GM18502 (cell line): ENCODE measurements around the gene ERMP1.
A peak's percentile ranks its signal among the peaks of the same experiment; 100 is the strongest.
"Not testable (repeated sequence)": the region's sequence is repeated elsewhere in the genome, so short reads cannot be mapped to it uniquely, and the experiment has no call there.

Experiments
- ATAC-seq: cut with Tn5 transposase; IDR thresholded peaks from one replicate; pipeline ENCODE4 v1.9.1; 2021; ENCODE audit warnings: mild to moderate bottlenecking; ENCODE audit not compliant: unreplicated experiment, poor library complexity

Gene ERMP1

DNA sequence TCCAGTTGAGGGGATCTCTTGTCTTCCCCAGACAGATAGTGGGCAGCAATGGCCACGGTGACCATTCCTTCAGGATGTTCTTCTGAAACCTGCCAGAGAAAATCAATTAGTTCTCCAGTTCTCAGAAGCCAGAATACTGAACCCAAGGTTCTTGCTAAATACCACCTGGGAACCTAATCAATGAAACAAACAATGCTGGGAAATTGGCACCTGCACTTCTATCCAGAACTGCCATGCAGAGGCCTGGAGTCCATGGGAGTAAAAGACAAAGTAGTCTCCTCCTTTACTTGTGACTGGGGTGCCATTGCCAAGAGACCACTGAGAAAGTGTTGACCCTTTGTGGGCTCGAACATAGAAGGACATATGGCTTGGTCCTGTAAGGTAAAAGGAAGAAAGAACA, 45.7 kb downstream of the ERMP1 start:
- no peak for ATAC-seq

DNA sequence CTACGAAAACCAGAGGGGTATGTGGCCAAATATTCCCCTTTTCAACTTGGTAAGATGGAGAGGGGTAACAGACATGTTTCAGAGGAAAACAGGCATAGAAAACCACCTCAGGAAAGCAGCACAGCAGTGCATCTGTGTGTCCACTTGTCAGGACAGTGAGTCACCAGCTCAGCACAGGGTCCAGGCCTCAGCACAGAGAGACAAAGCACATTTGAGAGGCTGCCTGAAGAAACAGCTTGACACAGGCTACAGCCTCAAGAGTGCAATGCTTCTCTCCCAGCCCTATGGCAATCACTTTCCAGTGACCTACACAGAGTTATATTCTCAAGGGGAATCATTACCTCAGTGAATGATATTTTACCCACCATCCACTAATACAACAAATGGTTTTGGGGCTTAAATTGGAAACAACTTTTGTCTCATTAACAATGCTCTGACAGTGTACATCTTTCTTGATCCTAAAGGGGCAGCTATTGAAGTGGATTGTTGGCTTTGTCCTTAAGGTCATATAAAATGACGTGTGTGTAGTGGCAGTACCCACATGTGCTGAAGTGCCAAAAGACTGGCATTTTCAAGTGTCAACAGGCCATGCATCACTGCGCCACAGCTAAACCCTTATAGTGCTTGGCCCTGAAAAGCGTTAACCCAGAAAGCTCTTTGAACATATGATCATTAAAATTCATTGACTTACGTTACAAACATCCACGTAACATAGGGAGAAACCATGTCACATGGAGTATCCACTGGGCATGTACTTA, 46.4 kb downstream of the ERMP1 start:
- no peak for ATAC-seq

- no peak for ATAC-seq
Measured at GRCh38 chr9:5784526-5785315, 48.2 kb downstream of the ERMP1 start.

GRCh38 chr9:5783982-5784381, 48.9 kb downstream of the ERMP1 start:
- no peak for ATAC-seq

- not testable (repeated sequence) for ATAC-seq
Measured at GRCh38 chr9:5783420-5783819, 49.5 kb downstream of the ERMP1 start.

DNA sequence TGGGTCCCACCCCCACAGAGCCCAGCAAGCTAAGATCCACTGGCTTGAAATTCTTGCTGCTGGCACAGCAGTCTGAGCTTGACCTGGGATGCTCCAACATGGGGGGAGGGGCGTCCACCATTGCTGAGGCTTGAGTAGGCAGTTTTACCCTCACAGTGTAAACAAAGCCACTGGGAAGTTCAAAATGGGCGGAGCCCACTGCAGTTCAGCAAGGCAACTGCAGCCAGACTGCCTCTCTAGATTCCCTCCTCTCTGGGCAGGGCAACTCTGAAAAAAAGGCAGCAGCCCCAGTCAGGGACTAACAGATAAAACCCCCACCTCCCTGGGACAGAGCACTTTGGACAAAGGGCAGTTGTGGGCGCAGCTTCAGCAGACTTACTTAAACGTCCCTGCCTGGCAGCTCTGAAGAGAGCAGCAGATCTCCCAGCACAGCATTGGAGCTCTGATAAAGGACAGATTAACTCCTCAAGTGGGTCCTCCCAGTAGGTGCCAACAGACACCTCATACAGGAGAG, 53.2 kb downstream of the ERMP1 start:
- not testable (repeated sequence) for ATAC-seq

DNA sequence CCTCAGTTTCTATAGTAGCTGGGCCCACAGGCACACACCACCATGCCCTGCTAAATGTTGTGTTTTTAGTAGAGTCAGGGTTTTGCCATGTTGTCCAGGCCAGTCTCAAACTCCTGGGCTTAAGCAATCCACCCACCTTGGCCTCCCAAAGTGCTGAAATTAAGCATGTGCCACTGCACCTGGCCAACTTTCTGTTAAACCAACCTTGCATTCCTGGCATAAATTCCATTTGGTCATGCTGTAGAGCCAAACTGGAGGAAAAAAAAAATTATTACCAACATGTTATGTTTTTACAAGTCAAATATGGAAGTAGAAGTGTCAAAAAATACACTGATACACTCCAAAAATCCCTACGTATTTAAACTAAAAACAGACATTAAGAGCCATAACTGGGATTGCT, 54.1 kb downstream of the ERMP1 start:
- ATAC-seq: no peak

DNA sequence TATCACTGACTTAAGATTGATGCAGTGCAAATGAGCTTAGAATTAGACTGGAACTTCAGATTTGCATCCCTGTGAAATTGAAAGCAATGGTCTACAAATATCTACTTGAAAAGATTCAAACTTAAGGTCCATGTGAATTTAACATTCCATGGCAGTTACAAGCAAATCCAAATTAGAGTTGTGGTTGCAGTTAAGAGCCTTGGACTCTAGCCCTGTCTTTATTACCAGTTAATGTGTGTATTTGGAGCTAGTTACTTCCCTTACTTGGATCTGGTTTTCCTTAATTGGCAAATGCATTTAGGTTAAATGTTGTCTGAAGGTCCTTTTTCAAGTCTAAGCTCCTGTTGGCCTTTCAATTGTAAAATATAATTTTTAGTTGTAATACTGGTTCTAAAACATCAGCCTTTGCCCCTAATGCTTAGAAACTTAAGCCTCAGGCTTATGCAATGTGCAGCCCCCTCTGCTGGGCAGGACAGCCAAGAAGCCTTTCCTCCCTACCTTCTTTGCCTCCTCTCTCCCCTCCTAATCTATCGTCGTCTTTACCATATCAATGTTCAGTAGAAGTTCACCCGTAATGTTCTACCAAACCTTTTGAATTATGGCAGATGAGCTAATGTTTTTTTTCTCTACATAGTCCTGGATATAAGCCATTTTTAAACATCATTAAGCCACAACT, 59.5 kb downstream of the ERMP1 start:
- no peak for ATAC-seq

- peak; percentile 59 for ATAC-seq
Measured at GRCh38 chr9:5767968-5768932, 64.7 kb downstream of the ERMP1 start.

DNA sequence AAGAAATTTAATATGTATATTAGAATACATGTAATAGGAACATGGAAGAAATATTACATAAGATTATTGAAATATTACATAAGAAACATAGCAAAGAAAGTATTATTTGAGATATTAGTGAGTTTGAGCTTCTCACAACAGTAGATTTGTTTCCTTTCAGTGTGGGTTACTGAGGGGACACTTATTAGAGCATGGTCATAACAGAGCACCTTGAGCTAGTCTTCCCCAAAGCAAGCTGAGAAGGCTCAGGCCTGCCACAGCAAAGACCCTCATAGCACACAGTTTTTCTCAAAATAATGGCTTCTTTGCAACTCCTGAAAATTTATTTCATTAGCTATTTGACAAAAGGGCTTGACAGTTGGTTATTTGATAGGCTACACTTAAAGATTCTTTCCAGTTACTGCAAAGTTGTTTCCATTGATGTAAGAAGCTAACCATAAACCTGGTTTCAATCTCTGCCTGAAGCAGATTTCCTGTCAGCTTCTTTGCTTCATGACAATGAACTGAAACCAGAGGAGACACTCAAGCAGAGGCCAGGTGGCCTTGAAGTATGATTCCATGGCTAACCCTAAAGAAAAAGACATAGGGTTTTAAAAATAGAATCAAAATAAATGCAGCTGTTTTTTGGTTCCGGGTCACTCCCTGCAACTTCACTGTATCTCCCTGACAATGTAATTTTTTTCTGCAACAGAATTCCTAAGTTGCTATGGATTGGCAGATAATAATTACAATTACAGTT, 68.6 kb downstream of the ERMP1 start:
- ATAC-seq: peak; percentile 86

DNA sequence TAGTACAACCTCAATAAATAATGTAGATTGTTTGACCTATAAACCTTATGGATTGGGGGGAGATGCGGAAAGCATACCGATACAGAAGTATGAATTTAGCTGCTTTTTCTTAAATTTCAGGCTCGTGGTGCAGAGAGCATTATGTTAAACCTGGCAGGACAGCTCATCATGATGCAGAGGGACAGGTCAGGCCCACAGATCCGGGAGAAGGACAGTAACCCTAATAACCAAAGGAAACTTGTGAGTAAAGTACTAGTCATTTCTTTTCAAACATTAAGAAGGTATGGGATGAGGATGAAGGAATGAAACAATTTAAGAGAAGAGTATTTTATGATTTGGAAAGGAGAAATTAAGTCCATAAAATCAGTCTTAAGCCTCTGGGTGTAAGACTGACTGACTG, 70.5 kb downstream of the ERMP1 start:
- ATAC-seq: no peak

- ATAC-seq: no peak
Measured at GRCh38 chr9:5760338-5760737, 72.6 kb downstream of the ERMP1 start.

GRCh38 chr9:5756633-5757032, 76.3 kb downstream of the ERMP1 start:
- ATAC-seq: no peak

GRCh38 chr9:5750569-5750968, 82.3 kb downstream of the ERMP1 start:
- ATAC-seq: no peak

GRCh38 chr9:5749306-5749705, 83.6 kb downstream of the ERMP1 start:
- ATAC-seq: no peak

DNA sequence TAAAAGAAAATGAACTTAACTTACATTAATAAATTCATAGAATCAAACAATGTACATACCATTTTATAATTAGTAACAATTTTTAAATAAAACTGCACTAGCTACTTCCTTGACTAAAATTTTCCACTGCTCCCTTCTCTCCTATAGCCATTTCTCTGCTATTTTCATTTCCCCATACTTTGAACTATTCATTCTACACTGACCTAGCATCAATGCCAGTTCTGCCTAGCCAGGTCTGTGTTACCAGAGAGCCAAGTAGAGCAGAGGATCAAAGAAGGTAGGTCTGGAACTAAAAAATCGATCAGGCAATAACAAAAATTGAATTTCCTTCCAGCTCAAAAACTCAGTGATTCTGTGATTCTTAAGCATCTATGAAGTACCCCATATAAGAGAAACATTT, 84.5 kb downstream of the ERMP1 start:
- no peak for ATAC-seq

- ATAC-seq: no peak
Measured at GRCh38 chr9:5743109-5743508, 89.8 kb downstream of the ERMP1 start.

DNA sequence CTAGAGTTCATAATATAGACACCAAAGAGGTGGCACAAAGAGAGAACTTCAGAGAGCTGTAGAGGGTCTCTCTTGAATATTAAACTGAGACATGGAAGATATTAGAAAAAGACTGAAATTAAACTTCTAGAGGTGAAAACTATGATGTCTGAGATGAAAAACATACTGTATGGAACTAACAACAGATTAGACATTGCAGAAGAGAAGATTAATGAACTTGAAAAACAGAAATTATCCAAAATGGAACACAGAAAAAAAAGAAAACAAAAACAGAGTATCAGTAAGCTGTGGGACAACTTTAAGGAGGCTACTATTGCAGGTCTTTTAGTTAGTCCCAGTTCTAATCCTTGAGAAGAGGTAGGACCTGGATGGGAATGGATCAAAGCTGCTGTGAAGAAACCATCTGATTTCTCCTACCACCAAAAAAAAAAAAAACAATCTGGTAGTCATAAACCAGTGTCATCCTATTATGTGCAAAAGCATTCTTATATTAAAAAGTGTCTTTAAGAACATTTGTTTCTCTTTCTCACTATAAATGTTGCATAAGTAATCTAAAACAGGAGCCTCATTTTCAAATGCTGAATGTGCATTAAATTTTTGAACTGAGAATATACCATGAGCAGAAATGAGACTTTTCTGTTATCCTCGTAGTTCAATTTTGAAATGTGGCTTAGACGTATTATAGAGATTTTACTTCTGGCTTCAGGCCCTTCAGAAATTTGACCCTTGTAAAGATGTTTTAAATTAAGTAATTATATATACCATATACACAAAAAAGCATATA, 96.2 kb downstream of the ERMP1 start:
- no peak for ATAC-seq
